HEK293 (cell line): ENCODE data around the gene RAB11FIP3.

Experiments
- CTCF ChIA-PET: fragments of 350-600 bp; formaldehyde crosslinking; extraction: SDS; loops from one replicate; lab custom pipeline; 2021; ENCODE audit warnings: antibody characterized with exemption; lab: Yijun Ruan, JAX
- POLR2A ChIA-PET: fragments of 300-600 bp; formaldehyde crosslinking; extraction: SDS; loops from one replicate; lab custom pipeline; 2020; ENCODE audit warnings: antibody characterized with exemption, inconsistent platforms; lab: Yijun Ruan, JAX
- H3K27ac ChIP-seq: fragments of 200-500 bp; sonication (Bioruptor generic); 2 replicates; pipeline ENCODE4 v1.5.1; 2014; ENCODE audit warnings: low read depth, low read length, control low read depth, inconsistent platforms; ENCODE audit errors: extremely low read depth
- H3K36me3 ChIP-seq, 2 experiments: fragments of 200-500 bp in 1 of 2; sonication (Bioruptor generic) in 1 of 2; 1 replicate in 1 of 2; 2 replicates in 1 of 2; pipeline ENCODE4 v1.5.1; 2014 to 2017; ENCODE audit warnings: inconsistent platforms in 2 of 2, low read length in 2 of 2; ENCODE audit not compliant: control insufficient read depth in 2 of 2, insufficient read depth in 1 of 2
- H3K4me1 ChIP-seq: fragments of 200-500 bp; sonication (Bioruptor generic); 2 replicates; pipeline ENCODE4 v1.5.1; 2014; ENCODE audit warnings: mild to moderate bottlenecking, low read length, inconsistent platforms; ENCODE audit not compliant: control insufficient read depth, insufficient read depth
- H3K4me3 ChIP-seq: 2 replicates; pipeline ENCODE4 v1.5.1; 2011; ENCODE audit warnings: low read depth, mild to moderate bottlenecking, control low read depth, low read length, moderate library complexity
- H3K9me3 ChIP-seq: fragments of 200-500 bp; sonication (Bioruptor generic); 2 replicates; pipeline ENCODE4 v1.5.1; 2014; ENCODE audit warnings: low read depth, low read length, inconsistent platforms; ENCODE audit not compliant: control insufficient read depth, insufficient read depth
- GLIS1 ChIP-seq: fragments of 450-650 bp; formaldehyde crosslinking; IDR thresholded peaks from 2 replicates; pipeline ENCODE4 v1.5.1; 2016; ENCODE audit warnings: missing biosample characterization, missing genetic modification characterization
- KLF8 ChIP-seq: fragments of 450-650 bp; formaldehyde crosslinking; IDR thresholded peaks from 2 replicates; pipeline ENCODE4 v1.5.1; 2016; ENCODE audit warnings: missing biosample characterization, missing genetic modification characterization
- SP7 ChIP-seq: fragments of 450-650 bp; formaldehyde crosslinking; IDR thresholded peaks from 2 replicates; pipeline ENCODE4 v1.5.1; 2016; ENCODE audit warnings: missing biosample characterization, missing genetic modification characterization
- ZBTB8A ChIP-seq: fragments of 450-650 bp; formaldehyde crosslinking; IDR thresholded peaks from 2 replicates; pipeline ENCODE4 v1.5.1; 2016; ENCODE audit warnings: missing biosample characterization, missing genetic modification characterization
- ZNF112 ChIP-seq: fragments of 450-650 bp; formaldehyde crosslinking; IDR thresholded peaks from 2 replicates; pipeline ENCODE4 v1.5.0; 2017; ENCODE audit warnings: missing biosample characterization, missing genetic modification characterization
- ZNF175 ChIP-seq: fragments of 450-650 bp; formaldehyde crosslinking; IDR thresholded peaks from 2 replicates; pipeline ENCODE4 v1.5.1; 2016; ENCODE audit warnings: missing biosample characterization, missing genetic modification characterization
- ZNF184 ChIP-seq: fragments of 450-650 bp; IDR thresholded peaks from 2 replicates; pipeline ENCODE4 v1.5.1; 2018; ENCODE audit warnings: missing biosample characterization, mild to moderate bottlenecking, missing genetic modification characterization
- ZNF274 ChIP-seq, 2 experiments: fragments of 200-500 bp in 1 of 2; fragments of 450-650 bp in 1 of 2; sonication (Bioruptor generic) in 1 of 2; formaldehyde crosslinking in 1 of 2; IDR thresholded peaks; 2 replicates each; pipeline versions ENCODE4 v1.5.1 to v1.6.1; 2014 to 2016; ENCODE audit warnings: borderline replicate concordance in 1 of 2, inconsistent platforms in 1 of 2, low read length in 1 of 2, missing biosample characterization in 1 of 2, missing genetic modification characterization in 1 of 2
- ZNF335 ChIP-seq: fragments of 450-650 bp; formaldehyde crosslinking; conservative IDR thresholded peaks from 2 replicates; pipeline ENCODE4 v1.5.1; 2016; ENCODE audit warnings: missing biosample characterization, missing genetic modification characterization
- ZNF394 ChIP-seq: fragments of 450-650 bp; formaldehyde crosslinking; IDR thresholded peaks from 2 replicates; pipeline ENCODE4 v1.5.1; 2016; ENCODE audit warnings: missing biosample characterization, missing genetic modification characterization, mild to moderate bottlenecking, moderate library complexity, borderline replicate concordance
- ZNF549 ChIP-seq: fragments of 450-650 bp; IDR thresholded peaks from 2 replicates; pipeline ENCODE4 v1.5.1; 2018; ENCODE audit warnings: missing biosample characterization, missing genetic modification characterization, mild to moderate bottlenecking, inconsistent platforms, moderate library complexity
- ZNF664 ChIP-seq: fragments of 450-650 bp; formaldehyde crosslinking; IDR thresholded peaks from 2 replicates; pipeline ENCODE4 v1.5.1; 2016; ENCODE audit warnings: missing biosample characterization, missing genetic modification characterization
- ZNF785 ChIP-seq: fragments of 450-650 bp; formaldehyde crosslinking; IDR thresholded peaks from 2 replicates; pipeline ENCODE4 v1.5.1; 2016; ENCODE audit warnings: missing biosample characterization, missing genetic modification characterization
- ZSCAN16 ChIP-seq: fragments of 450-650 bp; formaldehyde crosslinking; IDR thresholded peaks from 2 replicates; pipeline ENCODE4 v1.5.1; 2016; ENCODE audit warnings: missing biosample characterization, missing genetic modification characterization
- ZSCAN23 ChIP-seq: fragments of 450-650 bp; formaldehyde crosslinking; IDR thresholded peaks from 2 replicates; pipeline ENCODE4 v1.5.1; 2016; ENCODE audit warnings: missing biosample characterization, missing genetic modification characterization
- TF ChIP-seq, protein P1 (sequence below): fragments of 450-650 bp; formaldehyde crosslinking; IDR thresholded peaks from 2 replicates; pipeline ENCODE4 v1.5.1; 2016; ENCODE audit warnings: missing biosample characterization, missing genetic modification characterization, low read depth
- TF ChIP-seq, protein P2 (sequence below): fragments of 450-650 bp; IDR thresholded peaks from 2 replicates; pipeline ENCODE4 v1.5.1; 2018; ENCODE audit warnings: missing biosample characterization, mild to moderate bottlenecking, missing genetic modification characterization
- TF ChIP-seq, protein P3 (sequence below): fragments of 450-650 bp; formaldehyde crosslinking; IDR thresholded peaks from 2 replicates; pipeline ENCODE4 v1.5.1; 2016; ENCODE audit warnings: missing biosample characterization, missing genetic modification characterization, borderline replicate concordance
- TF ChIP-seq, protein P4 (sequence below): fragments of 450-650 bp; formaldehyde crosslinking; conservative IDR thresholded peaks from 2 replicates; pipeline ENCODE4 v1.5.1; 2016; ENCODE audit warnings: low read depth, missing biosample characterization, missing genetic modification characterization
- TF ChIP-seq, protein P5 (sequence below): fragments of 450-650 bp; formaldehyde crosslinking; IDR thresholded peaks from 2 replicates; pipeline ENCODE4 v1.5.1; 2016; ENCODE audit warnings: missing biosample characterization, missing genetic modification characterization

The RAB11FIP3 gene

DNA sequence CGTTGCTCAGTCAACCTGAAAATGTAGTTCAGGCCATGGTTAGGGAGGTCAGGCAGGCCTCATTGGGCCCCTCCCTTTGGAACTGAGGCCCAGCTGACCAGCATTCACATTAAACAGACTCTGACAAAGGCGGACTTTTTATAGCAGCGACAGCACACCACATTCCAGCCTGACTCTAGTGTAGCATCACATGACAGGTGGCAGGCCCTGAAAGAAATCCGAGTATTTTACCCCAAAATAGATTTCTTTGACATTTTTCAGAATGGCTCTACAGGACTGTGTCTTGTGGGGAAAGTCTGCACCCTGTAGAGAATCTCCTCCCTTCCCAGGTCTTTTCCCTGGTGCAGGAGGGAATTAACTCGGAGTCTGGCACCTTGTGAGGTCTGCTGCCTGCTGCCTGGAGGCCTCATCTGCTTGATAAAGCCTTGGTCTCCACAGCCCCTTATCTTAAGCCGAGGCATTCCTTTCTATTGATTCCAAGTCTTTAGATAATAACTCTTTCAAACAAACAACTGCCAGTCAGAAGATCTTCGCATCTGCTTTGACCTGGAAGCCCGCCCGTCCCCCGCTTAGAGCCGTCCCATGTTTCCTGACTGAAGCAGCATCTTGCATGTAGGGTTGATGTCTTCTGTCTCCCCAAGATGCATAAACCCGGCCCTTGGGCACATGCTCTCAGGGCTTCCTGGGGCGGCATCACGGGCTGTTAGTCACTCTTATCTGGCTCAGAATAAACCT lies 58.1 kb downstream of the RAB11FIP3 start:
- no peak overlapping the region for H3K4me3 ChIP-seq
- peaks cover 0 to 21% of the 10 kb centered on the region in 2 experiments; a peak in 2 of 3 replicates for H3K36me3 ChIP-seq
- no peak overlapping the region for H3K27ac ChIP-seq
- peaks cover 5% of the 10 kb centered on the region for H3K4me1 ChIP-seq
- H3K9me3 ChIP-seq, result no peaks in the 10 kb centered on the region
- POLR2A ChIA-PET, result no interaction called here
- TF ChIP-seq ZNF335 (tag by site-specific recombination), result no peak
- TF ChIP-seq GLIS1 (tag by site-specific recombination), result peak; percentile 52
- CTCF ChIA-PET, result interaction anchor here (0.6 kb wide), 1 partner anchor 34 kb away, joined by 3 read pairs; no protein-coding TSS in a partner anchor

DNA sequence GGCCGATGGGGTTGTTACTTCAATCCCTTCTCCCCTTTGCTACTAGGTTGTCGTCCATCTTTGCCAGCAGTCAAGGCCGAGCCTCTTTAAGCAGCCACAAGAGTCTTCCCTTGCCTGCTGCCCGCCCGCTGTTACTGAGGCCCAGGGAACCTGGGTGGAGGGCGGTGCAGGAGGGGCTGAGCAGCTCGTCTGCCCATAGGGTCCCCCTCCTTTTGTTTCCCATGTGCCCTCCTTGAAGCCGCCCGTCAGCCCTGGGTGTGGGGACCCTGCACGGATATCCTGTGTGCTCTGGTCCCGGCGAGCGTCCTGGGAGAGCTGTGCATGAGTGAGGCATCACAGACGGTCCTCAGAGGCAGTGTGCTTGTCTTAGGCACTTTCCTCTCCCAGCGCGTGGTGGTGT lies 64.2 kb downstream of the RAB11FIP3 start:
- Histone ChIP-seq H3K36me3 (peaks cover 4 to 49% of the 10 kb centered on the region in 2 experiments; a peak in 2 of 3 replicates), H3K27ac (no peak overlapping the region), H3K9me3 (no peaks in the 10 kb centered on the region), H3K4me1 (no peaks in the 10 kb centered on the region), H3K4me3 (no peak overlapping the region)
- CTCF ChIA-PET, result interaction anchor here (0.6 to 3.7 kb wide), 3 partner anchors 70 to 99 kb away, joined by 4 to 27 read pairs (median 4); no protein-coding TSS in a partner anchor
- TF ChIP-seq, protein P1, sequence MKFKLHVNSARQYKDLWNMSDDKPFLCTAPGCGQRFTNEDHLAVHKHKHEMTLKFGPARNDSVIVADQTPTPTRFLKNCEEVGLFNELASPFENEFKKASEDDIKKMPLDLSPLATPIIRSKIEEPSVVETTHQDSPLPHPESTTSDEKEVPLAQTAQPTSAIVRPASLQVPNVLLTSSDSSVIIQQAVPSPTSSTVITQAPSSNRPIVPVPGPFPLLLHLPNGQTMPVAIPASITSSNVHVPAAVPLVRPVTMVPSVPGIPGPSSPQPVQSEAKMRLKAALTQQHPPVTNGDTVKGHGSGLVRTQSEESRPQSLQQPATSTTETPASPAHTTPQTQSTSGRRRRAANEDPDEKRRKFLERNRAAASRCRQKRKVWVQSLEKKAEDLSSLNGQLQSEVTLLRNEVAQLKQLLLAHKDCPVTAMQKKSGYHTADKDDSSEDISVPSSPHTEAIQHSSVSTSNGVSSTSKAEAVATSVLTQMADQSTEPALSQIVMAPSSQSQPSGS (tag by site-specific recombination), result no peak
- TF ChIP-seq ZNF112 (tag by site-specific recombination) (no peak), ZNF394 (tag by site-specific recombination) (no peak), ZNF274 (IDR thresholded peaks at IDR 0.05; ENCODE audit: low read length) (no peak), ZNF274 (tag by site-specific recombination; IDR thresholded peaks at IDR 0.05; ENCODE audit: borderline replicate concordance) (no peak), ZSCAN23 (no peak), SP7 (no peak)
- POLR2A ChIA-PET, result no interaction called here

DNA sequence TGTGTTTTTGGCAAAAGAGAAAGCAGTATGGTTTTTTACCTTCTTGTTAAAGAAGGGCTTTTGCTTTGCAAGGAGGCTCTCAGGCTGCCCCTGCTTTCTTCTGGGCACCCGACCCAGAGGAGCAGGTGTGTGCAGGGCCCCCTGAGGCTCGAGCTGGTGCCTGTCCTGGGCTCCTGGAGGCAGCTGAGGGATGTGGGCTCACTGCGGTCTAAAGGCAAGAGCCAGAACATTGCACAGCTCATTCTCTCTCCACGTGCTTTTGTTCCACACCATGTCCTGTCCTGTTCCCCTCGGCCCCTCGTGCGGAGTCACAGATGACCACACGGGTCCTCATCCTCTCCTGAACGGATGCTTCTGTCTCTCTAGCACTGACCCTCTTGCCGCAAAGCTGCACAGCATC lies 65.3 kb downstream of the RAB11FIP3 start:
- Histone ChIP-seq H3K36me3 (peaks cover 4 to 47% of the 10 kb centered on the region in 2 experiments; a peak in 2 of 3 replicates), H3K4me1 (no peaks in the 10 kb centered on the region), H3K27ac (no peak overlapping the region), H3K9me3 (no peaks in the 10 kb centered on the region), H3K4me3 (no peak overlapping the region)
- ChIA-PET CTCF (interaction anchor here (0.9 kb wide), 1 partner anchor 14 kb away, joined by 4 read pairs; no protein-coding TSS in a partner anchor), POLR2A (no interaction called here)
- TF ChIP-seq, protein P2, sequence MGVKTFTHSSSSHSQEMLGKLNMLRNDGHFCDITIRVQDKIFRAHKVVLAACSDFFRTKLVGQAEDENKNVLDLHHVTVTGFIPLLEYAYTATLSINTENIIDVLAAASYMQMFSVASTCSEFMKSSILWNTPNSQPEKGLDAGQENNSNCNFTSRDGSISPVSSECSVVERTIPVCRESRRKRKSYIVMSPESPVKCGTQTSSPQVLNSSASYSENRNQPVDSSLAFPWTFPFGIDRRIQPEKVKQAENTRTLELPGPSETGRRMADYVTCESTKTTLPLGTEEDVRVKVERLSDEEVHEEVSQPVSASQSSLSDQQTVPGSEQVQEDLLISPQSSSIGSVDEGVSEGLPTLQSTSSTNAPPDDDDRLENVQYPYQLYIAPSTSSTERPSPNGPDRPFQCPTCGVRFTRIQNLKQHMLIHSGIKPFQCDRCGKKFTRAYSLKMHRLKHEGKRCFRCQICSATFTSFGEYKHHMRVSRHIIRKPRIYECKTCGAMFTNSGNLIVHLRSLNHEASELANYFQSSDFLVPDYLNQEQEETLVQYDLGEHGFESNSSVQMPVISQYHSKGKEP (tag by site-specific recombination), result no peak
- TF ChIP-seq, protein P3, sequence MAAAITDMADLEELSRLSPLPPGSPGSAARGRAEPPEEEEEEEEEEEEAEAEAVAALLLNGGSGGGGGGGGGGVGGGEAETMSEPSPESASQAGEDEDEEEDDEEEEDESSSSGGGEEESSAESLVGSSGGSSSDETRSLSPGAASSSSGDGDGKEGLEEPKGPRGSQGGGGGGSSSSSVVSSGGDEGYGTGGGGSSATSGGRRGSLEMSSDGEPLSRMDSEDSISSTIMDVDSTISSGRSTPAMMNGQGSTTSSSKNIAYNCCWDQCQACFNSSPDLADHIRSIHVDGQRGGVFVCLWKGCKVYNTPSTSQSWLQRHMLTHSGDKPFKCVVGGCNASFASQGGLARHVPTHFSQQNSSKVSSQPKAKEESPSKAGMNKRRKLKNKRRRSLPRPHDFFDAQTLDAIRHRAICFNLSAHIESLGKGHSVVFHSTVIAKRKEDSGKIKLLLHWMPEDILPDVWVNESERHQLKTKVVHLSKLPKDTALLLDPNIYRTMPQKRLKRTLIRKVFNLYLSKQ (tag by site-specific recombination), result no peak
- no peak for TF ChIP-seq KLF8 (tag by site-specific recombination)
- TF ChIP-seq ZBTB8A (tag by site-specific recombination), result no peak
- TF ChIP-seq, protein P4, sequence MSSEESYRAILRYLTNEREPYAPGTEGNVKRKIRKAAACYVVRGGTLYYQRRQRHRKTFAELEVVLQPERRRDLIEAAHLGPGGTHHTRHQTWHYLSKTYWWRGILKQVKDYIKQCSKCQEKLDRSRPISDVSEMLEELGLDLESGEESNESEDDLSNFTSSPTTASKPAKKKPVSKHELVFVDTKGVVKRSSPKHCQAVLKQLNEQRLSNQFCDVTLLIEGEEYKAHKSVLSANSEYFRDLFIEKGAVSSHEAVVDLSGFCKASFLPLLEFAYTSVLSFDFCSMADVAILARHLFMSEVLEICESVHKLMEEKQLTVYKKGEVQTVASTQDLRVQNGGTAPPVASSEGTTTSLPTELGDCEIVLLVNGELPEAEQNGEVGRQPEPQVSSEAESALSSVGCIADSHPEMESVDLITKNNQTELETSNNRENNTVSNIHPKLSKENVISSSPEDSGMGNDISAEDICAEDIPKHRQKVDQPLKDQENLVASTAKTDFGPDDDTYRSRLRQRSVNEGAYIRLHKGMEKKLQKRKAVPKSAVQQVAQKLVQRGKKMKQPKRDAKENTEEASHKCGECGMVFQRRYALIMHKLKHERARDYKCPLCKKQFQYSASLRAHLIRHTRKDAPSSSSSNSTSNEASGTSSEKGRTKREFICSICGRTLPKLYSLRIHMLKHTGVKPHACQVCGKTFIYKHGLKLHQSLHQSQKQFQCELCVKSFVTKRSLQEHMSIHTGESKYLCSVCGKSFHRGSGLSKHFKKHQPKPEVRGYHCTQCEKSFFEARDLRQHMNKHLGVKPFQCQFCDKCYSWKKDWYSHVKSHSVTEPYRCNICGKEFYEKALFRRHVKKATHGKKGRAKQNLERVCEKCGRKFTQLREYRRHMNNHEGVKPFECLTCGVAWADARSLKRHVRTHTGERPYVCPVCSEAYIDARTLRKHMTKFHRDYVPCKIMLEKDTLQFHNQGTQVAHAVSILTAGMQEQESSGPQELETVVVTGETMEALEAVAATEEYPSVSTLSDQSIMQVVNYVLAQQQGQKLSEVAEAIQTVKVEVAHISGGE (tag by site-specific recombination), result no peak
- TF ChIP-seq, protein P5, sequence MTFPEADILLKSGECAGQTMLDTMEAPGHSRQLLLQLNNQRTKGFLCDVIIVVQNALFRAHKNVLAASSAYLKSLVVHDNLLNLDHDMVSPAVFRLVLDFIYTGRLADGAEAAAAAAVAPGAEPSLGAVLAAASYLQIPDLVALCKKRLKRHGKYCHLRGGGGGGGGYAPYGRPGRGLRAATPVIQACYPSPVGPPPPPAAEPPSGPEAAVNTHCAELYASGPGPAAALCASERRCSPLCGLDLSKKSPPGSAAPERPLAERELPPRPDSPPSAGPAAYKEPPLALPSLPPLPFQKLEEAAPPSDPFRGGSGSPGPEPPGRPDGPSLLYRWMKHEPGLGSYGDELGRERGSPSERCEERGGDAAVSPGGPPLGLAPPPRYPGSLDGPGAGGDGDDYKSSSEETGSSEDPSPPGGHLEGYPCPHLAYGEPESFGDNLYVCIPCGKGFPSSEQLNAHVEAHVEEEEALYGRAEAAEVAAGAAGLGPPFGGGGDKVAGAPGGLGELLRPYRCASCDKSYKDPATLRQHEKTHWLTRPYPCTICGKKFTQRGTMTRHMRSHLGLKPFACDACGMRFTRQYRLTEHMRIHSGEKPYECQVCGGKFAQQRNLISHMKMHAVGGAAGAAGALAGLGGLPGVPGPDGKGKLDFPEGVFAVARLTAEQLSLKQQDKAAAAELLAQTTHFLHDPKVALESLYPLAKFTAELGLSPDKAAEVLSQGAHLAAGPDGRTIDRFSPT (tag by site-specific recombination), result no peak
- no peak for TF ChIP-seq ZNF785 (tag by site-specific recombination)
- TF ChIP-seq ZNF664 (tag by site-specific recombination), result no peak
- no peak for TF ChIP-seq ZNF184 (tag by site-specific recombination)
- TF ChIP-seq ZNF549 (tag by site-specific recombination), result no peak
- TF ChIP-seq ZNF175, result no peak
- no peak for TF ChIP-seq ZSCAN16
